Astrocyte (in vitro differentiated cells and primary cell): ENCODE measurements around the gene HIRIP3. TPM values are rescaled to one million over a fixed set of nuclear protein-coding genes. Genes with fewer than 3 reads are reported as not detected.

Source experiments
- DNase-seq: peaks from one replicate; pipeline ENCODE4 v3.0.0-alpha.2; 2010; ENCODE audit warnings: low read depth
- FAIRE-seq: peaks from 2 replicates; lab custom pipeline; 2011; peaks lifted over from hg19 to GRCh38; lab: Jason Lieb, UNC
- H2AFZ ChIP-seq: 2 replicates; pipeline ENCODE4 v1.6.0; 2012; ENCODE audit warnings: low read depth, low read length, inconsistent platforms
- H3K27ac ChIP-seq: 2 replicates; pipeline ENCODE4 v1.5.1; 2011; ENCODE audit warnings: low read depth, low read length, inconsistent platforms
- H3K27me3 ChIP-seq: 2 replicates; pipeline ENCODE4 v1.6.0; 2011; ENCODE audit warnings: low read length, inconsistent platforms; ENCODE audit not compliant: insufficient read depth
- H3K36me3 ChIP-seq: 2 replicates; pipeline ENCODE4 v1.5.1; 2011; ENCODE audit warnings: low read length, inconsistent platforms; ENCODE audit not compliant: insufficient read depth
- H3K4me1 ChIP-seq: 2 replicates; pipeline ENCODE4 v1.5.1; 2011; ENCODE audit warnings: low read length, inconsistent platforms; ENCODE audit not compliant: insufficient read depth
- H3K4me2 ChIP-seq: 2 replicates; pipeline ENCODE4 v1.6.0; 2012; ENCODE audit warnings: low read length, inconsistent platforms
- H3K4me3 ChIP-seq: 2 replicates; pipeline ENCODE4 v1.5.1; 2011; ENCODE audit warnings: low read depth, mild to moderate bottlenecking, low read length, inconsistent platforms; ENCODE audit not compliant: insufficient read depth
- H3K79me2 ChIP-seq: 2 replicates; pipeline ENCODE4 v1.6.0; 2012; ENCODE audit warnings: mild to moderate bottlenecking, low read length, inconsistent platforms; ENCODE audit not compliant: insufficient read depth
- H3K9ac ChIP-seq: 2 replicates; pipeline ENCODE4 v1.6.0; 2012; ENCODE audit warnings: mild to moderate bottlenecking, low read length, inconsistent platforms
- H3K9me3 ChIP-seq: 2 replicates; pipeline ENCODE4 v1.5.1; 2012; ENCODE audit warnings: low read depth, mild to moderate bottlenecking, low read length, inconsistent platforms; ENCODE audit not compliant: insufficient read depth
- H4K20me1 ChIP-seq: 2 replicates; pipeline ENCODE4 v1.6.0; 2012; ENCODE audit warnings: low read length, inconsistent platforms; ENCODE audit not compliant: insufficient read depth
- H3K27ac Mint-ChIP-seq: one replicate; pipeline ENCODE4 v1.8.0; 2021; ENCODE audit warnings: mild to moderate bottlenecking, mixed read lengths; ENCODE audit not compliant: unreplicated experiment
- H3K27me3 Mint-ChIP-seq: one replicate; pipeline ENCODE4 v1.8.0; 2021; ENCODE audit warnings: low read depth, mixed read lengths; ENCODE audit not compliant: unreplicated experiment
- H3K36me3 Mint-ChIP-seq: one replicate; pipeline ENCODE4 v1.8.0; 2021; ENCODE audit warnings: low read depth, mixed read lengths; ENCODE audit not compliant: unreplicated experiment
- H3K4me1 Mint-ChIP-seq: one replicate; pipeline ENCODE4 v1.8.0; 2021; ENCODE audit warnings: low read depth, mixed read lengths; ENCODE audit not compliant: unreplicated experiment
- H3K4me3 Mint-ChIP-seq: one replicate; pipeline ENCODE4 v1.8.0; 2021; ENCODE audit warnings: mild to moderate bottlenecking, moderate library complexity, mixed read lengths; ENCODE audit not compliant: unreplicated experiment
- H3K9me3 Mint-ChIP-seq: one replicate; pipeline ENCODE4 v1.8.0; 2021; ENCODE audit warnings: mild to moderate bottlenecking, mixed read lengths; ENCODE audit not compliant: unreplicated experiment
- EZH2 ChIP-seq: IDR thresholded peaks from 2 replicates; pipeline ENCODE4 v1.6.1; 2012; ENCODE audit warnings: mild to moderate bottlenecking, low read length, inconsistent platforms; ENCODE audit not compliant: insufficient read depth
- total RNA-seq: library from RNA; stranded (reverse); gene quantifications from 2 replicates; pipeline ENCODE4 v1.2.1, GENCODE V29; 2021
- TF ChIP-seq, protein P1 (sequence below): IDR thresholded peaks from 2 replicates; pipeline ENCODE4 v1.5.1; 2011; ENCODE audit warnings: low read depth, mild to moderate bottlenecking, inconsistent platforms, low read length, moderate library complexity; ENCODE audit not compliant: insufficient read depth

The HIRIP3 gene
- total RNA-seq, 1 donor from 2014 or later: 4.3 TPM

DNA sequence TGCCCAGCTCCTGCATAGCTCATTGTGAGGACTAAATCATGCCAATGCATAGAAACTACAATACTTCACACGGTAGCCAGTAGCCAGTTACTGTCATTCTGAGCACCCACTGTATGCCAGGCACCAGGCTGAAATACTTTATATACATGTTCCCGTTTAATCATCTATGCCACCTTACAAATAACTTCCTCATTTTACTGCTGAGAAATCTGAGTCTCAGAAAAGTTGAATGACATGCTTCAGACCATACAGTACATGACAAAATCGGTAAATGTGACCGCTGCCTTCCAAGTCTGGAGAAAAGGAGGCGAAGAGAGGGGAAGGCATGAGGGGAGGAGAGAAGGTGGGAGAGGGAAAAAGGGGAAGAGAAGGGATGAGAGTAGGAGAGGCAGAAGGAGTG is 44.8 kb upstream of the HIRIP3 start:
- Histone ChIP-seq H3K9me3 (no peaks in the 10 kb centered on the region), H3K9ac (no peak overlapping the region), H3K36me3 (no peaks in the 10 kb centered on the region), H2AFZ (no peak overlapping the region), H4K20me1 (no peaks in the 10 kb centered on the region), H3K79me2 (no peaks in the 10 kb centered on the region), H3K27ac (no peak overlapping the region), H3K4me2 (no peak overlapping the region), H3K4me1 (no peaks in the 10 kb centered on the region), H3K4me3 (no peak overlapping the region), H3K27me3 (peaks cover 2% of the 10 kb centered on the region)
- TF ChIP-seq, protein P1, sequence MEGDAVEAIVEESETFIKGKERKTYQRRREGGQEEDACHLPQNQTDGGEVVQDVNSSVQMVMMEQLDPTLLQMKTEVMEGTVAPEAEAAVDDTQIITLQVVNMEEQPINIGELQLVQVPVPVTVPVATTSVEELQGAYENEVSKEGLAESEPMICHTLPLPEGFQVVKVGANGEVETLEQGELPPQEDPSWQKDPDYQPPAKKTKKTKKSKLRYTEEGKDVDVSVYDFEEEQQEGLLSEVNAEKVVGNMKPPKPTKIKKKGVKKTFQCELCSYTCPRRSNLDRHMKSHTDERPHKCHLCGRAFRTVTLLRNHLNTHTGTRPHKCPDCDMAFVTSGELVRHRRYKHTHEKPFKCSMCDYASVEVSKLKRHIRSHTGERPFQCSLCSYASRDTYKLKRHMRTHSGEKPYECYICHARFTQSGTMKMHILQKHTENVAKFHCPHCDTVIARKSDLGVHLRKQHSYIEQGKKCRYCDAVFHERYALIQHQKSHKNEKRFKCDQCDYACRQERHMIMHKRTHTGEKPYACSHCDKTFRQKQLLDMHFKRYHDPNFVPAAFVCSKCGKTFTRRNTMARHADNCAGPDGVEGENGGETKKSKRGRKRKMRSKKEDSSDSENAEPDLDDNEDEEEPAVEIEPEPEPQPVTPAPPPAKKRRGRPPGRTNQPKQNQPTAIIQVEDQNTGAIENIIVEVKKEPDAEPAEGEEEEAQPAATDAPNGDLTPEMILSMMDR: no peak
- TF ChIP-seq EZH2: no peak
- no peak for DNase-seq
- Mint-ChIP-seq H3K9me3 (no peaks in the 10 kb centered on the region), H3K27me3 (peaks cover 21% of the 10 kb centered on the region), H3K27ac (no peak overlapping the region), H3K36me3 (peaks cover 3% of the 10 kb centered on the region), H3K4me1 (no peaks in the 10 kb centered on the region), H3K4me3 (no peak overlapping the region)
- no peak for FAIRE-seq

- Histone ChIP-seq H3K4me3 (no peak overlapping the region), H4K20me1 (peaks cover 8% of the 10 kb centered on the region), H3K27me3 (peaks cover 31% of the 10 kb centered on the region), H3K9ac (no peak overlapping the region), H3K4me2 (no peak overlapping the region), H2AFZ (no peak overlapping the region), H3K4me1 (peaks cover 5% of the 10 kb centered on the region), H3K27ac (no peak overlapping the region), H3K9me3 (no peaks in the 10 kb centered on the region), H3K79me2 (no peaks in the 10 kb centered on the region), H3K36me3 (no peaks in the 10 kb centered on the region)
- Mint-ChIP-seq H3K9me3 (no peaks in the 10 kb centered on the region), H3K4me3 (no peak overlapping the region), H3K27ac (no peak overlapping the region), H3K27me3 (peaks cover 42% of the 10 kb centered on the region), H3K4me1 (peaks cover 4% of the 10 kb centered on the region), H3K36me3 (peaks cover 3% of the 10 kb centered on the region)
- DNase-seq (peak; percentile 19), FAIRE-seq (no peak)
- no peak for TF ChIP-seq EZH2
- TF ChIP-seq, protein P1: no peak
Measured at GRCh38 chr16:30033270-30033669, 37.9 kb upstream of the HIRIP3 start.

GRCh38 chr16:30032083-30032819 is 36.8 kb upstream of the HIRIP3 start:
- Histone ChIP-seq H3K4me3 (no peak overlapping the region), H3K79me2 (no peaks in the 10 kb centered on the region), H3K27ac (no peak overlapping the region), H3K27me3 (peaks cover 35% of the 10 kb centered on the region), H3K9ac (no peak overlapping the region), H2AFZ (no peak overlapping the region), H3K4me1 (peaks cover 5% of the 10 kb centered on the region), H3K36me3 (no peaks in the 10 kb centered on the region), H4K20me1 (peaks cover 8% of the 10 kb centered on the region), H3K4me2 (no peak overlapping the region), H3K9me3 (no peaks in the 10 kb centered on the region)
- no peak for TF ChIP-seq EZH2
- TF ChIP-seq, protein P1: peak; percentile 78
- Mint-ChIP-seq H3K4me3 (peak overlapping the region; percentile 70), H3K4me1 (peaks cover 4% of the 10 kb centered on the region), H3K27ac (no peak overlapping the region), H3K9me3 (peaks cover 3% of the 10 kb centered on the region), H3K27me3 (peaks cover 52% of the 10 kb centered on the region), H3K36me3 (peaks cover 3% of the 10 kb centered on the region)
- DNase-seq: peak; percentile 17
- no peak for FAIRE-seq
